ENCODE results near the gene SERBP1.
"Not testable (repeated sequence)": the region's sequence is repeated elsewhere in the genome, so short reads cannot be mapped to it uniquely, and the experiment has no call there.

The SERBP1 gene

DNA sequence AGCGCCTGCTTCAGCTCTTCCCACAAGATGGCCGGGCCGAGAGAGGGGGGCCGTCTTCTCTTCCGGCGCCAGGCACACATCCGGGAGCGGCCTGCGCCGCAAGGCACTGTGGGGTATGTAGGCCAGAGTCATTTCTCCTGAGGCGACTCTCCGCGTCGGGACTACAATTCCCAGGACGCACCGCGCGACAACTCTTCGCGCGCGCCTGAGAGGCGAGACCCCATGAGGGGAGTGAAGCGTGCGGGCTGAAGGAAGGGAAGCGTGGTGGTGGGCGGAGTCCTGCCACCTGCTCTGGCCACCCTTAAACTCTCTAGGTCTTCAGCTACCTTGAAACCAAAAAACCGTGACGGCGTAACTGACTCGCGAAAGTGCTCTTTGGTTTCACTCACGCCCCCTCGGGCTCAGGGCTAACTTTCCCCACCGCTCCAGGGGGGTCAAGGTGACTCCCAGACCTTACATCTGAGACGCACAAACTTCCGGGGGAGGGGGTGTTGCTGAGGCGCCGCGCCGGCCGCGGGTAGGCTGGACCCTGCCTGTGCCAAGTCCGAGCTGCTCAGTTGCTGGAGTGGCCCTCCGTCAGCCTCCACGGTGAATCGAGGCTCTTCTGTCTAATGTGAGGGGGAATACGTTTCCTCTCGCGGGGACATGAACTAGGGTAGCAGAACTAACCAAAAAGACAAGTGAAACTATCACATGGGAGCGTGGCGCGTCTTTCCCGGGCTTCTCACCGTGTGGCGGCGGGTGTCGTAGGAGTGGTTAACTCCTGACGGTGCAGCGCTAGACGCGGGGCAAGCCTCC lies at the start of gene SERBP1:
Gene SERBP1, minus strand, starts transcription at position 45 of the 798 bp plus-strand sequence. CDS start 102 bp downstream, outside the sequence.
- peak; percentile 89 to 98 for DNase-seq

DNA sequence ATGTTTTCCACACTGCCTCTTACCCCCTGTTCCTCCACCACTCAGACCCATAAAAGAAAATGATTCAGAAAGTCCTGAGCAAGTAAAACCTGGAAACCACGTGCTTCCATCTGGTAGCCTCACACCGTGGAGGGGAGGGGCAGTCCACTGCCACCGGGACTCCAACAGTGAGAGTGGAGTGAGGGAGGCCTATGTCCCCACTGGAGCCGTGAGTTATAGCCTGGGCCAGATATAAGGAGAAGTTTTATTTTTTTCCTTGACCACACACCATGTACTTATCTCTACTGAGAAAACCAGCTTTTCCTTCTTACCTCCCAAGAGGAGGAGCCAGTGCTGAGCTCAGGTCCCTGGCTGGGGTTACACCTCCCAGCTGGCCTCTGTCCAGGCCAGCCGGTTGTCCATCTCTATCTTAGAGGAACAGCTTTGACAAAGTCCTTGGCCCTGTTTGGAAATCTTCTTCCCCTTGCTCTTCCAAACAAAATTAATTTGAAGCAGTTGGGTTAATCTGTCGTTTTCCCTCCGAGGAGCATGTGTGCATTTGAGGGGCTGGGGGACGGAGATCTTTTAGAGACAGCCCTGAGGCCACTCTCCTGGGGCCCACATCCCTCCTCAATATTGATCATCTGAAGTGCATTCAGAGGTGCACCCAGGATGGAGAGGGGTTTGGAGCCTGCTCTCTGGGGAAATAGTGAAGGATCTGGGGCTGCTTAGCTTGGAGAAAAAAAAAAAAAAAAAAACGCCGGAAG lies 49.1 kb upstream of the SERBP1 start:
- DNase-seq, result no peak

DNA sequence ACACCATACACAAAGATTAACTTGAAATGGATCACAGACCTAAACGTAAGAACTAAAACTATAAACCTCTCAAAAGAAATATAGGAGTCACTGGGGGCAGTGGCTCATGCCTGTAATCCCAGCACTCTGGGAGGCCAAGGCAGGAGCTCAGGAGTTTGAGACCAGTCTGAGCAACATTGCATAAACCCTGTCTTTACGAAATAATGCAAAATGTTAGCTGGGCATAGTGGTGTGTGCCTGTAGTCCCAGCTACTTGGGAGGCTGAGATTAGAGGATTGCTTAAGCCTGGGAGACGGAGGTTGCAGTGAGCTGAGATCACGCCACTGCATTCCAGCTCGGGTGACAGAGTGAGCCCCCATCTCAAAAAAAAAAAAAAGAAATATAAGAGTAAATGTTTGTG lies 46.7 kb upstream of the SERBP1 start:
- DNase-seq, result no peak

GRCh38 chr1:67476006-67476482 lies 45.8 kb upstream of the SERBP1 start:
- no peak for DNase-seq

DNA sequence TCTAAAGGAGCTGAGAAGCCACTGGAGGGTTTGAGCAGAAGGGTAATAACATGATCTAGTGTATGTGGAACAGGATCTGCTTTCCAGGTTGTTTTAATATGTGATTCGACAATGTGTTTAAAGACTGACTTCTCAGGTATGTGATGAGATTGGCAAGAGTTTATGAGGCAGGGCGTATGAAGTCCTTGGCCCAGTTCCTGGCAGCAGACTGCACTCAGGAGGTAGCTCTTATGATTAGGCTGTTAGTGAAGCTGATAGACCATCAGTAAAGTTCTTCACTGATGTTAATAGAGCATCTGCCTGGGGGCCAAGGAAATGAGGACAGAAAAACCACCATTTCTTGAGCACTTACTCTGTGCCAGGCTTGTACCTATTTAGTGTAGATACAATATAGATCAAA lies 41.9 kb upstream of the SERBP1 start:
- no peak for DNase-seq

DNA sequence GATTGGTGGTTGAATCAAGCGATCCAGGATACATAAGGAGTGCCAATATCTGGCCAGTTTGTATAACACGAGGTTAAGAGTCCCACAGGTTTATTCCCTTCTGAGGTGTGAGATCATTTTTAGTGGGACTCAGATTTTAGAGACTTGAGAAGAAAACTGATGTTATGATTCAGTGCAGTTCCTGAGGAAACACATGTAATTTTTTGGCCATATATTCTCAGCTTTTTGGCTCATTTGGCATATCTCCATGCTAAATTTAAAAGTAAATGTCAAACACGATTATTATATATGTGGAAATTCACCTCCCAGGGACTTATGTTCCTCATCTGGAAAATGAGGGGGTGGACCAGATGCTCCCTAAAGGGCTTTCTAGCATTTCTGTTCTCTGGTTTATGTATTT lies 39.2 kb upstream of the SERBP1 start:
- no peak for DNase-seq

GRCh38 chr1:67468066-67468718 lies 38.0 kb upstream of the SERBP1 start:
- DNase-seq, result no peak

DNA sequence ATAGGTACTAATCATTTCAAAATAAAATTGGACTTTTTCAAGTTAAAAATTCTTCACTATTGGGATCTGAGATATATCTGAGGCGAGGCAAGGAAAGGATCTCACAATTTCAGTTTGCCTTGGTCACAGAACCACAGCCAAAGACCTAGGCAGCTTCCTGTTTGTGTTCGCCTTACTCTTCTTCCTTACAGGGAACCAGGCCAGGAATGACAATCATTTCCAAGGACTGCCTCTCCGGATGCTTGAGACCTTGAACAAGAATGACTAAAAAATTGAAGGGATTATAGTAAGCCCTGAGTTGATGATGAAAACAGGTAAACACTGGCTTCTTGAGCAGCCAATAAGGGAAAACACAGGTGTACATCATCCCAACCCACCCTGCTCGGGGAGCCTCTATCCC lies 35.2 kb upstream of the SERBP1 start:
- DNase-seq, result no peak

- no peak for DNase-seq
Observed at GRCh38 chr1:67464746-67465145, 34.5 kb upstream of the SERBP1 start.

GRCh38 chr1:67464058-67464457 lies 33.9 kb upstream of the SERBP1 start:
- DNase-seq, result no peak

- no peak for DNase-seq
Observed at GRCh38 chr1:67463298-67463955, 33.2 kb upstream of the SERBP1 start.

DNA sequence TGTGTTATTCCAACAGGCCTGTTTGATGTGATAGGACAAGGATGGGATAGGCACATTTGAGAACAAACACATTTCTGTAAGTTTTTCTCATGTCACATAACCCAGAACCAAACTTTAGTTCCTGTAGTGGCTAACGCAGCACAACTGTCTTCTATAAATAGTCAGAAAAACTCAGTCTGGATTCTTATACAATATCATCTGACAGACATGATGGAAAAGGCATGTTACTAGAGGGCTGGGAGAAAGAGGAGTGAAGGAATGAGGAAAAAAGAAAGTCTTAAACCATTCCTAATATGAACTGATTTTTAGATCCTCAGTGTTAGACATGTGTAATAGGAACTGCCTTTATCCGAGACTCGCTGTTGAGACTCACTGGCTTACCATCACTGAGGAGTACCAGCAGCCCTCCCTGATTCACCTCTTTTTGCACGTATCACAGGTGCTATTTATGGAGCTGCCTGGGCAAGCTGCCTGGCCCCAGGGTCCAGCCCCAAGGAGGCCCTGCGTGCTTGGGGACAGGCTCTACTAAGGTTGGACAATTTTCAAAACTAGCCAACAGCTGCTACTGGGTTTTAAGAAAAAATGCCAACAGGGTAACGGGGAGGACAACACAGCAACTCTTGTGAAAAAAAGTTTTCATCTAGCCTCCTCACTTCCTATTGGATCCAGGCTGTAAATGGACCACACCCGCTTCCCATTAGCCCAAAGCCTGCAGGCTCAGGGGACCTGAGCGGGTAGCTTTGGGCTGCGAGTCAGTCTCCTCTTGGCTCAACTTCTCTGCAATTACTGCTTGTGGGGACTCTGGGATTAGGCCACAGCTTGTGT lies 30.7 kb upstream of the SERBP1 start:
- DNase-seq, result no peak

DNA sequence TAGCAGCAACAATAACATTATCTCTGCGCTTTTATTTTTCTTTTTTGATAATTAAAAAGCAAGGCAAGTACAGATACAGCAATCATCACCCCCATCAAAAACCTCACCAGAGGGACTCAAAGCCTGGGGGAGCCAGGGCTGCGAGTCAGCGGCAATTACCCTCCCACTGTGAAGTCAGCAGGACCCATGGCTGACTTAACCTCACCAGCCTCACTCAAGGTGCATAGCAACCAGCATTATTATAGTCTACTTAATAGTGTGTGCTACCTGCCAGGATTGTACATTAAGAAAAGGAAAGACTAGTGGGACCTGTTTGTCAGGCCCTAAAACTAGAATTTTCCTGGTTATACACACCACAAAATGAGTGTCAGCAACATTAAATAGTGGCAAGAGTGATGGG lies 28.9 kb upstream of the SERBP1 start:
- no peak for DNase-seq

DNA sequence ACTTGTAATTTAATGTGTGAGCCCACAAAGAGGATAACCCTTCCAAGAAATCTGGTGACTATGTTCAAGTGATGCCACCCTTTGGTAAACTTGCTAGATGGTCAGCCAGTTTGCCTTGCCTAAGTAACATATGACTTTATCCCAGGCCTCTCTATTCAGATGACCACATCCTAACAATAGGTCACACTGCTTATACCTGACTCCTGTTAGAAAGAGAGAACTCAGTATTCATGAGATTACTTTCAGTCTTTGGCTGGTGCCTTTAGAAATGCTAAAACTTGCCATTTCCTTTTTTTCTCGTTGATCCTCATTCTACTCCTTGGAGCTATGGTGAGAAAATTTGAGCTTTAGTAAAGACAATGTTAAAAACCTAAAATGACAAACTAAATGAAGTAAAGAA lies 28.5 kb upstream of the SERBP1 start:
- DNase-seq, result no peak

- no peak for DNase-seq
Observed at GRCh38 chr1:67457247-67457646, 27.0 kb upstream of the SERBP1 start.

- DNase-seq, result no peak
Observed at GRCh38 chr1:67451815-67452214, 21.6 kb upstream of the SERBP1 start.

GRCh38 chr1:67451356-67451755 lies 21.2 kb upstream of the SERBP1 start:
- DNase-seq, result no peak

DNA sequence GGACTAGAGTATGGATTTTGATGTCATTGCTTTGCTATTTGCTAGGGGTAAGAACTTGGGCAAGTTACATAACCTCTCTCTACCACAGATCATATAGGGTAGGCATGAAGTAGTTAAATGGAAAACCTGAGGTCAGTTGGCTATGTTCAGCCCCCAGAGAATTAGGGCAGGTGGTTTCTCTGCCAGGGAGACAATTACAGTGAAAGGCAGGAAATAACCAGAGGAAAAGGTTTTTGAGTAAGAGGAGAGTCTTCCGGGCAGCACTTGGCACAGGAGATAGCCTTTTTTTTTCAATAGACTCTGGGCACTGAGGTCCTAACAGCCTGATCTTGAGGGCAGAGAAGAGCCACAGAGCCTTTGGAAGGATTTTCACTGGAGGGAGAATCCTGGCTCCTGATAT lies 16.7 kb upstream of the SERBP1 start:
- no peak for DNase-seq

- not testable (repeated sequence) for DNase-seq
Observed at GRCh38 chr1:67446014-67446413, 15.8 kb upstream of the SERBP1 start.

DNA sequence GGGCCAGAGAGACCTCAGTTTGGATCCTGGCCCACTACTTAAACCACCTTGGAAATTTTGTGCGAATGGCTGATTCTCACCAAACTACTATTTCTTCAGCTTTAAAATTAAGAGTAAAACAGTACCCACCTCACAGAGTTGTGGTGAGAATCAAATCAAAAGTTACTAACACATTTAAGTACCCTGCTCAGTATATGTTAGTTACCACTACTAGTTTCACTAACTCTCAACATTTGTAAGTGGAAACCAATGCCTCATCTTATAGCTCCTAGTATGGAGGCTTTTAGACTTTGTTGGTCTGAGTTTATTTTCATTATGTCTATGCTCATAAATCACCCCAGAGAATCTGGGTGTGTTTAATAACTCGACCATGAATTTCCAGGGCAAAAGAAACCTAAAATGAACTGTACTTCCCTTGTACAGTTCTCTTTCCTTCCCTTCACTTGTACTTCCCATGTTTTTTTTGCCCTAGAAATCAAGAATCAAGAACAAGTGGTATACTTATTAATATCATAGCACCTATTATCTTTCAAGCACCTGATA lies 11.6 kb upstream of the SERBP1 start:
- no peak for DNase-seq

DNA sequence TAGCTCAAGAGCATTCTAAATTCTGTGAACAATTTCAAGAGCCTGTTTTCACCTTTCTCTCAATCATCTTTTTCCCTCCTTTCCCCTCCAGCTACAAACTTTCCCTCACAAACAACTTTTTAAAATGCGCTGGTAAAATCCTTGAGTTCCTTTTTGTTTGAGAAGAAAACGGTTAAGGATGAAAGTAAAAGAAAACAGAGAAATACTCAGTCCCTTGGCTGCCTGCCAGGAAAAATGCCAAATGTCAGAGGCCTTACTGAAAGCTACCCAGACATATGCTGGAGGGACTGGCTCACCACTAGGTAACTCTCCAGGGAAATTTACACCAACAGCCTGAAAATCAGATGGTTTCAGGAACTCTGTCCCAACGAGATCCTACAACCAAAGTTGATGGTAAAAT lies 11.0 kb upstream of the SERBP1 start:
- peak; percentile 12 to 22 for DNase-seq

- no peak for DNase-seq
Observed at GRCh38 chr1:67440339-67440738, 10.1 kb upstream of the SERBP1 start.
